GM12878 (cell line): ENCODE results near the gene BTBD9.

Source experiments
- BMI1 ChIP-seq: fragments of 450-650 bp; IDR thresholded peaks from 2 replicates; pipeline ENCODE4 v1.6.1; 2016; ENCODE audit warnings: mild to moderate bottlenecking, moderate library complexity, borderline replicate concordance
- CBFB ChIP-seq: IDR thresholded peaks from 2 replicates; pipeline ENCODE4 v1.6.1; 2016; ENCODE audit warnings: antibody characterized with exemption, low read depth
- CREB1 ChIP-seq: IDR thresholded peaks from 2 replicates; pipeline ENCODE4 v1.6.1; 2012; ENCODE audit warnings: low read depth, mild to moderate bottlenecking, inconsistent platforms
- CTCF ChIP-seq, 3 experiments: IDR thresholded peaks in 2 of 3; conservative IDR thresholded peaks in 1 of 3; 2 replicates each; pipeline ENCODE4 v1.5.1; 2011; ENCODE audit warnings: low read depth in 3 of 3, low read length in 3 of 3, mild to moderate bottlenecking in 3 of 3, control low read depth in 2 of 3, moderate library complexity in 2 of 3, inconsistent platforms in 1 of 3, mixed read lengths in 1 of 3; ENCODE audit not compliant: control insufficient read depth in 2 of 3, insufficient read depth in 1 of 3; ENCODE audit errors: extremely low read depth in 1 of 3
- EZH2 ChIP-seq: IDR thresholded peaks from 2 replicates; pipeline ENCODE4 v1.6.1; 2012; ENCODE audit warnings: low read depth, mild to moderate bottlenecking, control low read depth, inconsistent platforms, low read length, borderline replicate concordance; ENCODE audit not compliant: control insufficient read depth
- JUND ChIP-seq: IDR thresholded peaks from 2 replicates; pipeline ENCODE4 v1.6.1; 2012; ENCODE audit warnings: low read depth, mild to moderate bottlenecking, low read length, improper control_type of control experiment, moderate library complexity
- POLR2A ChIP-seq: IDR thresholded peaks from 2 replicates; pipeline ENCODE4 v1.6.1; 2011; ENCODE audit warnings: low read depth, mild to moderate bottlenecking, low read length
- POLR2AphosphoS5 ChIP-seq: IDR thresholded peaks from 2 replicates; pipeline ENCODE4 v1.6.1; 2011; ENCODE audit warnings: mild to moderate bottlenecking, low read length, inconsistent platforms
- RAD21 ChIP-seq: IDR thresholded peaks from 2 replicates; pipeline ENCODE4 v1.6.1; 2011; ENCODE audit warnings: mild to moderate bottlenecking, low read depth, low read length, moderate library complexity; ENCODE audit not compliant: insufficient read depth
- STAT3 ChIP-seq: IDR thresholded peaks from 2 replicates; pipeline ENCODE4 v1.6.1; 2011; ENCODE audit warnings: low read depth, low read length, improper control_type of control experiment
- YBX1 ChIP-seq: fragments of 450-650 bp; IDR thresholded peaks from 2 replicates; pipeline ENCODE4 v1.6.1; 2016; ENCODE audit warnings: antibody characterized with exemption
- ZBTB33 ChIP-seq: fragments of 450-650 bp; IDR thresholded peaks from 2 replicates; pipeline ENCODE4 v1.6.1; 2017; ENCODE audit warnings: mild to moderate bottlenecking

GRCh38 chr6:38320358-38320757 is 319.4 kb downstream of the BTBD9 start:
- TF ChIP-seq POLR2A (no peak), CREB1 (no peak), JUND (no peak), STAT3 (no peak), CTCF (IDR thresholded peaks at IDR 0.05 in 2 of 3, conservative IDR thresholded peaks at IDR 0.05 in 1 of 3; ENCODE audit: control insufficient read depth in 2 of 3, extremely low read depth in 1 of 3, insufficient read depth in 1 of 3, low read depth in 3 of 3, low read length in 3 of 3) (no peak), POLR2AphosphoS5 (no peak), BMI1 (no peak), CBFB (no peak), YBX1 (no peak), RAD21 (no peak), ZBTB33 (no peak), EZH2 (no peak)
